ENCODE results near the gene ADM. TPM values are rescaled to one million over a fixed set of nuclear protein-coding genes. Genes with fewer than 3 reads are reported as not detected.

Gene ADM
- total RNA-seq, 1 experiment from 2014 or later, result 87.2 TPM

DNA sequence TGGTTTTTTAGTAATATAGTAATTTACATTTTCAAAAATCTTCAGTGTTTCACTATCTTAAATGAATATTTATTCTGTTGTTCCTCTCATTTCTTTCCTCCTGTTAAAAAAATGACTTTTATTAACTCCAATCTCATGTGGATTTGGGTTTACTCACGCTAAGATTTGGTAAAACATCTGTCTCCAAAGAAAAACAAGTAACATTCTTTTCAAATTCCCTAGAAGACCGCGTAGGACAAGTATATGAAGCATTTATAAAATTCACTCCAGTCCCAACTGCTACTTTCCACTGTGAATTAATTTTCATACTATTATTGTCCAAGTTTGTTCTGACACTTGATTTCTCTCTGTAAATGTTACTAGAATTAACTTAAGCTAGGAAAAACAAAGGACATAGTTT lies 37.1 kb upstream of the ADM start (continued):
- TF ChIP-seq ZBTB33 (IDR thresholded peaks at IDR 0.05; ENCODE audit: extremely low read depth, insufficient replicate concordance, low read length) (no peak), SRF (IDR thresholded peaks at IDR 0.05; ENCODE audit: low read depth) (no peak), EZH2phosphoT487 (IDR thresholded peaks at IDR 0.05; ENCODE audit: borderline replicate concordance) (no peak), POLR2AphosphoS5 (IDR thresholded peaks at IDR 0.05; ENCODE audit: low read depth, low read length) (no peak), POLR2A (IDR thresholded peaks at IDR 0.05; ENCODE audit: borderline replicate concordance, extremely low read depth, insufficient read depth, insufficient read length) (no peak)

- Histone ChIP-seq H3K79me2 (ENCODE audit: insufficient read depth, low read length) (peaks cover 18% of the 10 kb centered on the region), H4K20me1 (ENCODE audit: insufficient read depth) (no peaks in the 10 kb centered on the region), H2AFZ (ENCODE audit: low read depth, low read length, poor library complexity, severe bottlenecking) (no peak overlapping the region), H3K4me1 (ENCODE audit: control insufficient read depth in 1 of 2, insufficient read depth in 2 of 2, low read length in 2 of 2) (no peaks in the 10 kb centered on the region), H3K27me3 (ENCODE audit: insufficient read depth, low read length) (no peaks in the 10 kb centered on the region), H3K4me3 (replicated peaks in 1 of 2; ENCODE audit: low read depth in 1 of 2, low read length in 2 of 2) (no peak overlapping the region), H3K4me2 (ENCODE audit: low read length) (no peak overlapping the region), H3K9me3 (ENCODE audit: control insufficient read depth in 1 of 2, insufficient read depth in 1 of 2, low read depth in 1 of 2, low read length in 2 of 2) (no peaks in the 10 kb centered on the region), H3K9ac (ENCODE audit: low read length) (no peak overlapping the region), H3K27ac (ENCODE audit: low read depth, low read length) (no peak overlapping the region), H3K9me2 (ENCODE audit: insufficient read depth) (no peaks in the 10 kb centered on the region), H3K36me3 (ENCODE audit: control insufficient read depth in 1 of 2, insufficient read depth in 2 of 2, low read length in 2 of 2) (no peaks in the 10 kb centered on the region)
- ATAC-seq (no peak), DNase-seq (ENCODE audit: low read depth, low spot score) (no peak)
- RAD21 ChIA-PET (ENCODE audit: low non-redundant PET in 1 of 2, low total read pairs in 2 of 2, uncharacterized antibody in 2 of 2, unreplicated experiment in 2 of 2), result no interaction called here
- intact Hi-C loops (cut with micrococcal nuclease), result no loop called here
- BruUV-seq (replicated peaks), result no TSS peak
- CTCF ChIA-PET, result no interaction called here
- POLR2A ChIA-PET, result no interaction called here
- no peak for TF ChIP-seq ELF1 (IDR thresholded peaks at IDR 0.05; ENCODE audit: borderline replicate concordance, low read depth)
- no peak for TF ChIP-seq CBX3 (IDR thresholded peaks at IDR 0.05; ENCODE audit: low read depth)
- TF ChIP-seq REST (IDR thresholded peaks at IDR 0.05; ENCODE audit: low read depth), result no peak
- no peak for TF ChIP-seq RAD21 (IDR thresholded peaks at IDR 0.05; ENCODE audit: low read depth)
- no peak for TF ChIP-seq ZFX (IDR thresholded peaks at IDR 0.05)
- no peak for TF ChIP-seq ZNF274 (IDR thresholded peaks at IDR 0.05; ENCODE audit: low read depth, low read length)
- TF ChIP-seq EZH2 (IDR thresholded peaks at IDR 0.05), result no peak
- TF ChIP-seq YY1 (IDR thresholded peaks at IDR 0.05; ENCODE audit: extremely low read depth, insufficient replicate concordance, low read depth, low read length), result no peak
- no peak for TF ChIP-seq POLR2AphosphoS5 (IDR thresholded peaks at IDR 0.05; ENCODE audit: low read depth, low read length)
- no peak for TF ChIP-seq ATF3 (IDR thresholded peaks at IDR 0.05)
- TF ChIP-seq, protein P1, sequence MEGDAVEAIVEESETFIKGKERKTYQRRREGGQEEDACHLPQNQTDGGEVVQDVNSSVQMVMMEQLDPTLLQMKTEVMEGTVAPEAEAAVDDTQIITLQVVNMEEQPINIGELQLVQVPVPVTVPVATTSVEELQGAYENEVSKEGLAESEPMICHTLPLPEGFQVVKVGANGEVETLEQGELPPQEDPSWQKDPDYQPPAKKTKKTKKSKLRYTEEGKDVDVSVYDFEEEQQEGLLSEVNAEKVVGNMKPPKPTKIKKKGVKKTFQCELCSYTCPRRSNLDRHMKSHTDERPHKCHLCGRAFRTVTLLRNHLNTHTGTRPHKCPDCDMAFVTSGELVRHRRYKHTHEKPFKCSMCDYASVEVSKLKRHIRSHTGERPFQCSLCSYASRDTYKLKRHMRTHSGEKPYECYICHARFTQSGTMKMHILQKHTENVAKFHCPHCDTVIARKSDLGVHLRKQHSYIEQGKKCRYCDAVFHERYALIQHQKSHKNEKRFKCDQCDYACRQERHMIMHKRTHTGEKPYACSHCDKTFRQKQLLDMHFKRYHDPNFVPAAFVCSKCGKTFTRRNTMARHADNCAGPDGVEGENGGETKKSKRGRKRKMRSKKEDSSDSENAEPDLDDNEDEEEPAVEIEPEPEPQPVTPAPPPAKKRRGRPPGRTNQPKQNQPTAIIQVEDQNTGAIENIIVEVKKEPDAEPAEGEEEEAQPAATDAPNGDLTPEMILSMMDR (IDR thresholded peaks at IDR 0.05 in 2 of 3, conservative IDR thresholded peaks at IDR 0.05 in 1 of 3; ENCODE audit: borderline replicate concordance in 1 of 3, insufficient read depth in 1 of 3, low read depth in 2 of 3, low read length in 2 of 3), result no peak
- no peak for TF ChIP-seq SIN3A (IDR thresholded peaks at IDR 0.05; ENCODE audit: low read depth)
- no peak for TF ChIP-seq JUND (IDR thresholded peaks at IDR 0.05)
- TF ChIP-seq CEBPB (IDR thresholded peaks at IDR 0.05; ENCODE audit: low read depth), result no peak
- TF ChIP-seq SRF (IDR thresholded peaks at IDR 0.05; ENCODE audit: low read depth), result no peak
- no peak for TF ChIP-seq SP1 (IDR thresholded peaks at IDR 0.05; ENCODE audit: low read depth)
Measured at GRCh38 chr11:10268746-10269488, 36.0 kb upstream of the ADM start.
